ENCODE measurements around the gene FBXO11.
A peak's percentile ranks its signal among the peaks of the same experiment; 100 is the strongest.

The FBXO11 gene

GRCh38 chr2:47844162-47844561, 62.1 kb downstream of the FBXO11 start:
- no peak for DNase-seq

DNA sequence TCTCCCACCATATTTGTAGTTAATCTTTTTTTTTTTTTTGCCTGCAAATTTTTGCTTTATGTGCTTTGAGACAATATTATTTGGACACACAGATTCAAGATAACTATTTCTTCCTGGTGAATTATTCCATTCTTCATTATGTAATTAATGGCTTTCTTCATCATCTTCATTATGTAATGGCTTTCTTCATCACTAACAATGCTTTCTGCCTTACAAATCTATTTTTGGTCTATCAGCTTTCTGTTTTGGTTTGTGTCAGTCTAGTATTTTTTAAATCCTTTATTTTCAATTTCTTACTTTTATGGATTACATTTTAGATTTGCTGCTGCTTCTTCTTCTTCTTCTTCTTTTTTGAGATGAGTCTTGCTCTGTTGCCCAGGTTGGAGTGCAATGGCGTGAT, 62.9 kb downstream of the FBXO11 start:
- no peak for DNase-seq

DNA sequence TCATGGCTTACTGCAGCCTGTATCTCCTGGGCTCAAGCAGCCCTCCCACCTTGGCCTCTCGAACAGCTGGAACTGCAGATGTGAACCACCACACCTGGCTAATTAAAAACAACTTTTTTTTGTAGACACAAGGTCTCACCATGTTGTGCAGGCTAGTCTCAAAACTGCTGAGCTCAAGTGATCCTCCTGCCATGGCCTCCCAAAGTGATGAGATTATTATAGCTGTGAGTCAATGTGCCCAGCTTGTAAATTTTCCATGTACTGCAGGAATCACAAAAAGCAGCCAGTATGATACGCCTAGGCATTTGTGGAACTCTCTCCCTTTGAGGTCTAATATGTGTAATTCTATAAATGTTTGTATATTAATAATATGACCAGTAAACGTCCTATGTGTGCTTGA, 63.5 kb downstream of the FBXO11 start:
- no peak for DNase-seq

DNA sequence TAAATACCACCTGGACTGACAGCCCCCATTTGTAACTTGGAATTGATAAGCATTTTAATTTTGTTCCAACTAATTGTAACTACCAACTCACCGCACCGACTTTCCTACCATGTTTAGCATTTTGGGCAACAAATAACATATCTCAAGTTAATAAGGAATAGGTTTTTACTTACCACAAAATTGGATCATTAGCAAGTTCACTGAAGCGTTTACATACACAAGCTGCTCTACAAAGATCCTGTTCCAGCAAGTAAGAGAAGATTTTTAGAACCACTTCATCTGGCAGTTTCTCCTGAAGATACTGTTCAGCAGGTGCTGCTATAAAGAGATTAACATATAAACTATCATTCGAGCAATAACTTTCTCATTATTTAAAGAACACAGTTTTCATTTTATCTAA, 67.6 kb downstream of the FBXO11 start:
- DNase-seq = no peak

DNA sequence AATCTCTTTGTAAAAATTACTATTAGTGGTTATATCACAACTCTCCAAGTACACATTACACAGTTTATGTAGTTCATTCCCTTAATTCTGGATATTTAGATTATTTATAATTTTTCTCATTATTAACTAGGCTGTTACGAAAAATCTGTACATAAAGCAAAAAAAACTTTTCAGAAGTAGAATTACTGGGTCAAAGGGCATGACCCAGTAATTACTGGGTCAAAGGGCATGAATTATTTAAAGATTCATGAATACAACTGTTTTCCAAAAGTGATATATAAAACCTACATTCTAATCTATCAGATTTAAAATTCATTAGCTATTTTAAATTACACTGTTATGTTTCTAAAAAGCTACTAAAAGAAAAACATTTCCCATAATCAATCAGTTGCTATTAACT, 68.0 kb downstream of the FBXO11 start:
- DNase-seq = no peak

DNA sequence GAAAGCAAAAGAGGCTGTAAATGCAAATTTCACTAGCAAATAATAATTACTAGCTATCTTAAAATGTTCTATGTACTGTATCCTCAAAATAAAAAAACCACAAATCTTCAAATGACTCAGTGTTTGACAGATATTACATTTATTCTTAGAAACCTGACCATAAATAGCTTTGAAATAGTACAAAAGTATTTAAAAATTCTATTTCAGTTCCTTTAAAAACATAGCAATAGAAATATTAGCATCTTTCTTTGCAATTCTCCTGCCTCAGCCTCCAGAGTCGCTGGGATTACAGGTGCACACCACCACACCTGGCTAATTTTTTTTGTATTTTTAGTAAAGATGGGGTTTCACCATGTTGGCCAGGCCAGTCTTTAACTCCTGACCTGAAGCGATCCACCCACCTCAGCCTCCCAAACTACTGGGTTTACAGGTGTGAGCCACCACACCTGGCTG, 72.8 kb downstream of the FBXO11 start:
- DNase-seq = no peak

DNA sequence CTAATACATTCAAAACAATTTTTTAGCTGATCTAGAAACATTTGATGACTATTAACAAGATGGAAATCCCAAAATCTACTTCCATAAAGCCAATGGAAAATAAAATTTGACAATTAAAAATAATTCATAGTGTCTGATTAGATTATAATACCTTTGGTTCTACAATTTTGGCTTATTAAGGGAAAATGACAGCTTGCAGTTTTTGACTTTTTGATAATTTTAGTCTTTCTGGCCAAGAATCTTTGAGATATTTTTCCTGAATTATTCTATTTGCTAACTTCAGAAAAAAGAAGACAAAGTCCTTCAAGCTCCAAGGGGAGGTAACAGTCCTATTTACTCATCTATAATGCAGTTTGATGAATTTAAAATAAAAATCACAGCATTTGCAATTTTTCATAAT, 83.8 kb downstream of the FBXO11 start:
- no peak for DNase-seq

DNA sequence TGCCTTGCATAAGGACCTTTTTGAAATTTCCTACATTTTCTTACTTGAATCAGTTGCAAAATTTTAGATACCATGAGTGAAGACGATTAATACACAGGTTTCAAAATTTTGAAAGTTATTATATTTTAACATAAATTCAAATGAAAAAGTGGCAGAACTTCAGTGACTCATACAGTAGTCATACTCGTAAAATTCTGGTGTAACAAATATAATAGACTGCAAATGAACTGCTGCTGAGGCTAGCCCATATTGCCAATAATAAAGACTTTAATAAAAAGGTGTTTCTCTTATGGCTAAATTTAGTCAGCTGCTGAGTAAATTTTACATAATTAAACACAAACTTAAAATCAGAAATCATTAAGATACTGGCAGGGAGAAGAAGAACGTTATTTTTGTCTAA, 86.5 kb downstream of the FBXO11 start:
- DNase-seq = no peak

DNA sequence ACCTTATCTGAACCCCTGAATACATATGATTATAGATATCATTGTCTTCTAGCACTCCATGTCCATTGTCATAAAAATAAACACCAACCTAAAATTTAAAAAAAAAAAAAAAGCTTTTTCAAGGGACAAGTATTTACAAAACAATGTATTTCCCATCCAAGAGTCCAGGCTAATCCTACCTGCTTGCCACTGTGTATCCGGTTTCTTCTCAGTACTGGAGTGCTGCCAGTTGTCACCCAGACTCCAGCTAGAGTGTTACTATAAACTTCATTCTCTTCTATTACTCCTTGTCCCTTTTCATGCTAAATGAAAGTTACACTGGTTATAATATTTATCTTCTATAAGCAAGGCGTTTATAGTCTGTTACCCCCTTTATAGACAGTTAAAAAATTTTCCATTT, 87.5 kb downstream of the FBXO11 start:
- no peak for DNase-seq

DNA sequence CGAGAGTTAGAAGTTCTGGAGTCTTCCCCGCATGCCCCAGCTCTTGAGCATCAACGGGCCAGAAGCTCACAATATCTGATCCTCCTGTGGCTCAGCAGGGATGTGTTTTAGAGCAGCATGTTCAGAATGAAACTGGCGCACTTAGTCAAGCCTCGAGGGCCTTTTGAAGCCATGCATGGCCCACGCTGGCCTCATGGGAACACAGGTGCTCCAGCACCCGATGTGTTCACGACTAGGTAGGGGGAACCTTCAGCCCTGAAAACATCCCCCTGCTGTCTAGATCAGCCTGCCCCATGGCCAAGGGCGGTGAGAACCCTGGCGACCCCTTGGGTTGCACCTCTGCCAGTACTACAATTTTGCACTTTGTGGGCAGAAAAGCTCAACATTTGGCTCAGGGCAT, 90.5 kb downstream of the FBXO11 start:
- no peak for DNase-seq

GRCh38 chr2:47811668-47812067, 94.6 kb downstream of the FBXO11 start:
- no peak for DNase-seq

GRCh38 chr2:47810850-47811249, 95.4 kb downstream of the FBXO11 start:
- DNase-seq = no peak

DNA sequence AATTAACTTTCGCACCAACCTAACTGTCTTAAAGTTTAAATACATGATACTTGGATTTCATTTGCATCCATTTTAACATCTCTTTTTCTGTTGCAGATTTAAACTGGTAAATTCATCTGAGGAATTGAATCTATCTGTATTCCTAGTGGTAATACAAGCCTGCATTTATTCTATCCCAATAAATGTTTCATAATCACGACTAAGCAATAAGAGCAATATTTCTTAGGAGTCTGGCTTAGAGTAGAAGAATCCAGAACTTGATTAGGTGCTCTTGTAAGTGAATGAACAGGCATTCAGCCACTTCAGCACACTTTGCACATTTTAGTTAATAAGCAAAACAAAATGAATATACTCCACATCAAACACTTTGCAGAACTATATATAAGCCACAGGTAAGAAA, 96.4 kb downstream of the FBXO11 start:
- DNase-seq = no peak

GRCh38 chr2:47808614-47809013, 97.7 kb downstream of the FBXO11 start:
- DNase-seq = no peak

DNA sequence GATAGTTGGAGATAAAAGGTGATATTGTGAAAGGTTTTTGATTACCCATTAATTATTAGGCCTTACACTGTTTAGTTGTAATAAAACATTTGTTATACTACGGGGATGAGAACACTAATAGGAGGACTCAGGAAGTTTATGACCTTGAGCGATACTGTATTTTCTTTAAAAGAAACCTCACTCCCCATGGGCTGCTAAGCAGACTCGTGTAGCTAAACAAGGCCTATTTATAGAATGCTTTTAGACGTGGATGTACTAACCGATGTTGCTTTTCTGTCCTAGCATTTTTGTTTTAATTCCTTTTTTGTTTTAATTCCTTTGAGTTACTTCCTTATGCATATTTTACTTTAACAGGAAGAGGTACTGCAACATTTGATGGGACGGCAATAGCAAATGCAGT, 100.4 kb downstream of the FBXO11 start:
- DNase-seq = no peak

DNA sequence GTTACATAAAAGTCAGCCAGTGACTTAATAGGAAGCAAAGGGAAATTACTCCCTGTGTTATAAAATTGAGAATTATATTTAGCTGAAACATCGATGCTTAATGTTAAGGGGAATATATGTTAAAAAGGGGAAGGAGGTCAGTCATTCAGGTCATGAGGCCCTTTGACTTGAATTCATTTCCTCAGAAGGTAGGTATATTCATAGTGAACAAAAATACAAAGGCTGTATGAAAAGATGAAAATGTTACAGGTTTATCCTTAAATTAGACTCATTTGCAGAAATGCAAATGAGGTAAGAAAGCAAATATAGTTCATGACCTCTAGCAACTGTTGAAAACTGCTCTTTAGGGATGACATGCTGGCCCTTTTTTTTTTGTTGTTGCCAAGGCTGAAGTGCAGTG, 102.5 kb downstream of the FBXO11 start:
- no peak for DNase-seq

DNA sequence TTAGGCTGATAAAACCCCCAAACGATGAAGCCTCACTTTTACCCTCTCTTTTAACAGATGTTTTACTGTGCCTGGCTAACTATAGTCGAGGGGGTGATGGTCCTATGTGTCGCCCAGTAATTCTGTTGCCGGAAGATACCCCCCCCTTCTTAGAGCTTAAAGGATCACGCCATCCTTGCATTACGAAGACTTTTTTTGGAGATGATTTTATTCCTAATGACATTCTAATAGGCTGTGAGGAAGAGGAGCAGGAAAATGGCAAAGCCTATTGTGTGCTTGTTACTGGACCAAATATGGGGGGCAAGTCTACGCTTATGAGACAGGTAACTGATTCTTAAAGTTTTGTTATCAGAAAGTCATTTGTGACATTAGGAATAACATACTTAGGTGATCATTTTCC, 102.9 kb downstream of the FBXO11 start:
- no peak for DNase-seq

- DNase-seq = no peak
Observed at GRCh38 chr2:47801118-47801517, 105.2 kb downstream of the FBXO11 start.

GRCh38 chr2:47799031-47799609, 107.2 kb downstream of the FBXO11 start:
- DNase-seq = no peak

DNA sequence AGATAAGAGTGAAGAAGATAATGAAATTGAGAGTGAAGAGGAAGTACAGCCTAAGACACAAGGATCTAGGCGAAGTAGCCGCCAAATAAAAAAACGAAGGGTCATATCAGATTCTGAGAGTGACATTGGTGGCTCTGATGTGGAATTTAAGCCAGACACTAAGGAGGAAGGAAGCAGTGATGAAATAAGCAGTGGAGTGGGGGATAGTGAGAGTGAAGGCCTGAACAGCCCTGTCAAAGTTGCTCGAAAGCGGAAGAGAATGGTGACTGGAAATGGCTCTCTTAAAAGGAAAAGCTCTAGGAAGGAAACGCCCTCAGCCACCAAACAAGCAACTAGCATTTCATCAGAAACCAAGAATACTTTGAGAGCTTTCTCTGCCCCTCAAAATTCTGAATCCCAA, 107.7 kb downstream of the FBXO11 start:
- DNase-seq = no peak

- no peak for DNase-seq
Observed at GRCh38 chr2:47796090-47796697, 110.1 kb downstream of the FBXO11 start.

DNA sequence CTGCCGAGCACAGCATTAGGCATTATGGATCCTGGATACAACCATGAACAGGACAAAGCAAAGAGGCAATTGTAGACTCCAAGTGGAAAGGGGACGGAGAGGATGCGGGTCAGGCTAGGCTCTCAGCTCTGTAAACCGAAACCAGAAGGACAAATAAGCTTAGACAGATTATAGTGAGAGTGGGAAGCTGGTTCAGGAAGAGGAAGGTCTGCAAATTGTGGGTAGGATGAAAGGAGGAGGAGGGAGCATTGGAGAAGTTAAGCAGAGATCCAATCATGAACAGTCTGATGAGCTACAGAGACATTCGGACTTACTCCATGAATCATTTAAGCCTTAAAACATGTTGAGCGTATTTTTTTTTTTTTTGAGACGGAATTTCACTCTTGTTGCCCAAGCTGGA, 120.3 kb downstream of the FBXO11 start:
- DNase-seq = no peak

DNA sequence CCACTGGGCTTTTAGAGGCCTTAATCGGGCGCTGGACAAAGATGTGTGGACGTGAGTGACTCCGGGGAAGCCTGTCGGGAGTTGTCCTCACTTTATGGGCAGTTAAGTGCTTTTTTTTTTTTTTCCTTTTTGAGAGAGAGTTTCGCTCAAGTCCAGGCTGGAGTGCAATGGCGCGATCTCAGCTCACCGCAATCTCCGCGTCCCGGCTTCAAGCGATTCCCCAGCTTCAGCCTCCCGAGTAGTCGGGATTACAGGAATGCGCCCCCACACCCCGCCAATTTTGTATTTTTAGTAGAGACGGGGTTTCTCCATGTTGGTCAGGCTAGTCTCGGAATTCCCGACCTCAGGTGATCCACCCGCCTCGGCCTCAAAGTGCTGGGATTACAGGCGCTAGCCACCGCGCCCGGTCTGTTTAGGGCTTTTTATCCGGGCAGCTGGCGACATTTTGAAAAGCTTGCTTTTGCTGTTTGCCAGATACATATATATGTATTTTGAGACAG, 121.9 kb downstream of the FBXO11 start:
- DNase-seq = no peak

DNA sequence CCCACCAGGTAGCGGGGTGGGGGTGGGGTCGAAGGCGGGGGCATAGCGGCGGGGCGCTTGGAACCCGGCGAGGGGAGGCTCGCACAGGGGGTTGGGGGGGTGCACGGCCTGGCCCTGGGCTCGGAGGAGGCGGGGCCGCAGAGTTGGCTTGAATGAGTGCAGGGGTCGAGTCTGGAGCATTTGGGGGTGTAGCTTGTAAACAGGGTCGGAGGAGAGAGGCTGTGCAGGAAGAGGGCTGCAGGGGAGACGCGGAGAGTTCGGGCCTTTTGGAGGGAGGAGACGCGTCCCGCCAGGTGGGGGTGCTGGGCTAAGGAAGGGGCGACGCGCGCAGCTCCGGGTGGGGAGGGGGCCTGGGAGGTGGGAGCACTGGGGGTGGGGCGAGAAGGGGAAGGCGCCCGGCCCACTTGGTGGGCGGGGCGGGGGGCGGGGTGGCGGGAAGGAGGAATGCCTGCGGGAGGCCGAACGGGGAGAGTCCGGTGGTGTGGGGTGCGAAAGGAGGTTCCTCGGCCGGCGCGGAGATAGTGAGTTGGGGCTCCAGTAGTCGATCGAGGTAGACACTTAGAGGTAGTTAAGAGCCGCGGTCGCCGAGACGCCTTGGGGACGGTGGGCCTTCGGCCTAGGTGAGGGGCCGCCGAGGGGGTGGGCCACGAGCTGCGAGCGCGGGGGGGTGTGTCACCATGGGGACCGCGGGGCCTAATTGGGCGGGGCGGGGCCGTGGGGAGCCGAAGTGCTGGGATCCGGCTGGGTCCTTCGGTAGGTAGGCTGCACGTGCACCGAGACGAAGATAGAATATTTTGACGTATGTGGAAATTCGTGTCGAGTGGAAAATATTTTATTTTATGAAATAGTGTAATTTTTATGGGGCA, 122.6 kb downstream of the FBXO11 start:
- DNase-seq = peak; percentile 88

All from NCI-H526 treated with DMSO at 0.1 percent for 48 hours (cell line).